ENCODE data around the gene NDRG4. TPM values are rescaled to one million over a fixed set of nuclear protein-coding genes. Genes with fewer than 3 reads are reported as not detected.

Gene NDRG4
- total and polyA plus RNA-seq, 2 of the 13 experiments (the other 11 are each of a cell fraction or from before 2014, with no cell fraction given), result 1.7 to 2.7 TPM

DNA sequence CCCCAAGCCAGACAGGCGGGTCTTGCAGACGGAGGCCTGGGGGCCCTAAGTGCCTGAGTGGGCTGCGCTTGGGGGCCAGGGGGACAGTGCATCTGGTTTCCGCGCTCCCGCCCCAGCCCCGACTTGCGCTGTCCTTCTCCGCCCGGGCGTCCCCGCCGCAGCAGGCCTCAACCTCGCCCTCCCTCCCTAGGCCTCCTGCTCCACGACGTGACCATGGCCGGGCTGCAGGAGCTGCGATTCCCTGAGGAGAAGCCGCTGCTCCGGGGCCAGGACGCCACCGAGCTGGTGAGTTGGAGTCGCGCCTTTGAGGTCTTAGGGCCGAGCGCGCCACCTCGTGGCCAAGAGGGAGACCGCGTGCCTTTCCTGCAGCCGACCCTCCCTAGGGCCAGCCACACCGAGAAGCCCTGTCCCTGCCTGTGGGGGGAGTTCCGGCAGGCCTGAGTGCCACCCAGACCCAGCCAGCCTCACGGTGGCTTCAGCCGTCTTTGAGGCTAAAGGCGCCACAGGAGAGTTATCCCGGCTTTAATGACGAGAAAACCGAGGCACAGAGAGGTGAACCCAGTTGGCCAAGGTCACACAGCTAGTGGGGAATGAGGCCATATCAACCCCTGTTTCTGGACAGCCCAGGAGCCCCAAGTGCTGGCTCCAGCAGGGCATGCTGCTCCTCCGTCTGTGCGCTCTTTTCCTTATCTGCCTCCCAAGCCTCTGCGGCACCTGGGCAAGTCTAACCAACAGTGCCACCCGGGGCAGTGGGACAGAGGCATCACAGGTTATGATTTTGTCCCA is 12.2 kb upstream of the NDRG4 start (continued):
- TF ChIP-seq ZNF564 (CRISPR knock-in tag; IDR thresholded peaks at IDR 0.05) (no peak), KDM3A (CRISPR knock-in tag; IDR thresholded peaks at IDR 0.05; ENCODE audit: low read depth) (peak; percentile 58; the same call in 1 of the 2 replicates), ZNF496 (CRISPR knock-in tag; IDR thresholded peaks at IDR 0.05; ENCODE audit: insufficient replicate concordance) (no peak), ZBTB44 (CRISPR knock-in tag; IDR thresholded peaks at IDR 0.05) (no peak), CBX5 (CRISPR knock-in tag; IDR thresholded peaks at IDR 0.05; ENCODE audit: borderline replicate concordance) (peak; percentile 51; the same call in 1 of the 2 replicates), PHF8 (CRISPR knock-in tag; IDR thresholded peaks at IDR 0.05) (peak; percentile 38; the same call in 1 of the 2 replicates), TARDBP (CRISPR knock-in tag; IDR thresholded peaks at IDR 0.05) (peak; percentile 64; the same call in 1 of the 2 replicates), POGK (CRISPR knock-in tag; conservative IDR thresholded peaks at IDR 0.05) (peak; percentile 78), GATAD1 (CRISPR knock-in tag; IDR thresholded peaks at IDR 0.05) (peak; percentile 71; the same call in 1 of the 2 replicates), IKZF1 (IDR thresholded peaks at IDR 0.05) (no peak), GTF2F1 (IDR thresholded peaks at IDR 0.05; ENCODE audit: low read length) (no peak), TRIM22 (IDR thresholded peaks at IDR 0.05) (no peak), TMF1 (CRISPR knock-in tag; IDR thresholded peaks at IDR 0.05; ENCODE audit: low read depth) (0 out of 2 replicates have a peak, but pooled peaks have one; percentile 53), ZNF605 (CRISPR knock-in tag; IDR thresholded peaks at IDR 0.05) (peak; percentile 31; the same call in 1 of the 2 replicates), XBP1 (CRISPR knock-in tag; IDR thresholded peaks at IDR 0.05) (no peak), MZF1 (CRISPR knock-in tag; IDR thresholded peaks at IDR 0.05; ENCODE audit: borderline replicate concordance) (no peak)
- TF ChIP-seq, protein P1, sequence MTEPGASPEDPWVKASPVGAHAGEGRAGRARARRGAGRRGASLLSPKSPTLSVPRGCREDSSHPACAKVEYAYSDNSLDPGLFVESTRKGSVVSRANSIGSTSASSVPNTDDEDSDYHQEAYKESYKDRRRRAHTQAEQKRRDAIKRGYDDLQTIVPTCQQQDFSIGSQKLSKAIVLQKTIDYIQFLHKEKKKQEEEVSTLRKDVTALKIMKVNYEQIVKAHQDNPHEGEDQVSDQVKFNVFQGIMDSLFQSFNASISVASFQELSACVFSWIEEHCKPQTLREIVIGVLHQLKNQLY (CRISPR knock-in tag; IDR thresholded peaks at IDR 0.05), result no peak
- TF ChIP-seq, protein P2, sequence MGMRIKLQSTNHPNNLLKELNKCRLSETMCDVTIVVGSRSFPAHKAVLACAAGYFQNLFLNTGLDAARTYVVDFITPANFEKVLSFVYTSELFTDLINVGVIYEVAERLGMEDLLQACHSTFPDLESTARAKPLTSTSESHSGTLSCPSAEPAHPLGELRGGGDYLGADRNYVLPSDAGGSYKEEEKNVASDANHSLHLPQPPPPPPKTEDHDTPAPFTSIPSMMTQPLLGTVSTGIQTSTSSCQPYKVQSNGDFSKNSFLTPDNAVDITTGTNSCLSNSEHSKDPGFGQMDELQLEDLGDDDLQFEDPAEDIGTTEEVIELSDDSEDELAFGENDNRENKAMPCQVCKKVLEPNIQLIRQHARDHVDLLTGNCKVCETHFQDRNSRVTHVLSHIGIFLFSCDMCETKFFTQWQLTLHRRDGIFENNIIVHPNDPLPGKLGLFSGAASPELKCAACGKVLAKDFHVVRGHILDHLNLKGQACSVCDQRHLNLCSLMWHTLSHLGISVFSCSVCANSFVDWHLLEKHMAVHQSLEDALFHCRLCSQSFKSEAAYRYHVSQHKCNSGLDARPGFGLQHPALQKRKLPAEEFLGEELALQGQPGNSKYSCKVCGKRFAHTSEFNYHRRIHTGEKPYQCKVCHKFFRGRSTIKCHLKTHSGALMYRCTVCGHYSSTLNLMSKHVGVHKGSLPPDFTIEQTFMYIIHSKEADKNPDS (CRISPR knock-in tag; IDR thresholded peaks at IDR 0.05), result no peak
- TF ChIP-seq, protein P3, sequence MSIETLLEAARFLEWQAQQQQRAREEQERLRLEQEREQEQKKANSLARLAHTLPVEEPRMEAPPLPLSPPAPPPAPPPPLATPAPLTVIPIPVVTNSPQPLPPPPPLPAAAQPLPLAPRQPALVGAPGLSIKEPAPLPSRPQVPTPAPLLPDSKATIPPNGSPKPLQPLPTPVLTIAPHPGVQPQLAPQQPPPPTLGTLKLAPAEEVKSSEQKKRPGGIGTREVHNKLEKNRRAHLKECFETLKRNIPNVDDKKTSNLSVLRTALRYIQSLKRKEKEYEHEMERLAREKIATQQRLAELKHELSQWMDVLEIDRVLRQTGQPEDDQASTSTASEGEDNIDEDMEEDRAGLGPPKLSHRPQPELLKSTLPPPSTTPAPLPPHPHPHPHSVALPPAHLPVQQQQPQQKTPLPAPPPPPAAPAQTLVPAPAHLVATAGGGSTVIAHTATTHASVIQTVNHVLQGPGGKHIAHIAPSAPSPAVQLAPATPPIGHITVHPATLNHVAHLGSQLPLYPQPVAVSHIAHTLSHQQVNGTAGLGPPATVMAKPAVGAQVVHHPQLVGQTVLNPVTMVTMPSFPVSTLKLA (IDR thresholded peaks at IDR 0.05), result peak; percentile 85
